GM18870 (cell line): ENCODE data around the gene C22orf39.

Experiments
- ATAC-seq: cut with Tn5 transposase; IDR thresholded peaks from one replicate; pipeline ENCODE4 v1.9.1; 2021; ENCODE audit warnings: moderate library complexity; ENCODE audit not compliant: unreplicated experiment

C22orf39 gene

DNA sequence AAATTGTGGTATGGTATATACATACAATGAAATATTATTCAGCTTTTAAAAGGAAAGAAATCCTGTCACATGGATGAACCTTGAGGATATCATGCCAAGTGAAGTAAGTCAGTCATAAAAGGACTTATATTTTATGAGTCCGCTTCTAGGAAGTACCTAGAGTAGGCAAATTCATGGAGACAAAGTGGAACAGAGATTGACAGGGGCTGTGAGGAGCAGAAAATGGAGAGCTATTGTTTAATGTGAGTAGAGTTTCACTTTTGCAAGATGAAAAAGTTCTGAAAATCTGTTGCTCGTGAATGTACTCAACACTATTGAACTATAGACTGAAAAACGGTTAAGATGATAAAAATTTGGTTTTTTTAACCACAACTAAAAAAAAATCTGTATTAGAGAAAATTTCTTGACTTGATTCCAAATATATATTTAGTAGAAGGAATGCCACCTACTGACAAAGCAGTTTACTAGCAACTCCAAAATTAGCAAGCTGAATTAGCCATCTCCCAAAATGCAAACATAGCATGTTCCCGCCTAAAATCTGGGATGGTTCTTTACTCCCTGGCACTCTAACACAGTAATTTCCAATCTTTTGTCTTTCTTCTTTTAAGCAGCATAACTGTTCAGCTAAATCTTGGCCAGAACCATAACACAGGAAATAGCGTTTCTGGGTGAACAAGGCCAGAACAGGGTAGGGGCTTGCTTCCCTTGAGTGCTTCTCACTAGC, 30.0 kb upstream of the C22orf39 start:
- ATAC-seq, result no peak

DNA sequence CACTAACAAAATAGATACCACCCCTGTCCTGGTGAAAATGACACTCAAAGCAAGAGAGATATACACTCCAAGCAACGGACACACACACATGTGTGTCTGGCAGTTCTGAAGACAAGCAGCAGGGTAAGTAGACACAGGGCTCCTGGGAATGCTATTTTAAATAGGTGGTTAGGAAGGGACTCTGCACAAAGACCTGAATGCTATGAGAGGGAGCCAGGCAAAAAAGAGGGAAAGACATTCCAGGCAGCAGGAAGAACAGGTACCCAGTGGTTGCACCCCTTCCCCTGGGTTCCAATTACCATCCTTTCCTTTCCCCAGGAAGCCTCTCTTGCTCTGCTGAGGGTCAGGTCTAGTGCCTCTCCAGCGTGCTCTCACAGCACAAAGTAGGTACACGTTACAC, 28.5 kb upstream of the C22orf39 start:
- ATAC-seq, result no peak

DNA sequence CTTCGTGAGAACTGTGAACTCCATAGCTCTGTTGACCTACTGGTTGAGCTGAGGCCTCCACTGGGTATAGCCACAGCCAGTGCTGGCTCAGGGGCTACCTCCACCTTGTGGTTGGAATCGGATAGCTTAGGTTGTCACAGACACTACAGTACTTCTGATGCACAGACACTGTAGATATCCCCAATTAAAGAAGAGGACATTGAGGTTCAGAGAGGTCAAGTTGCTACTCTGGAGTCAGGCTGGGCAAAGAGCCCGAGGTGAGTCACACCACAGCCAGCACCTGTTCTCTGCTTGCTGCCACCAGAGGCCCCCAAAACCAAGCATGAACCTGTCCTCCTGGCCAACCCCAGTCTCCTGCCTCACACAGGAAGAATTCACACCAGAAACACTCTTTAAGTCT, 26.1 kb upstream of the C22orf39 start:
- no peak for ATAC-seq

DNA sequence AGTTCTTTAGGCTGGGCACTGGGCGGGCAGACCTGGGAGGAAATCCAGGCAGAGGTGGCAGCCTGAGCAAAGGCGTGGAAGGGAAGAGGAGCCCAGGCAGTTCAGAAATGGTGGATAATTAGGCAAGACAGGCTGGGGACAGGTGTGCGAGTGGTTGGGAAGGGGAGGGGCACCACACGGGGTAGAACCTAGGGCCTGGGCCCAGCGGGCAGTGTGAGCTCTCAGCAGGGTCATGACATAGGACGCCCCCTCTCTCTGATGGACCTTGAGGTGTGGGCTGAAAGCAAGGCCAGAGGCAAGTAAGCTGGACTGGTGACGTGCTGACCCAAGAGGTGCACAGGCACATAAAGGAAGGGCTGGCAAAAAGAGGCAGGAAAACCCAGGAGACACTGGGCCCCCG, 24.7 kb upstream of the C22orf39 start:
- ATAC-seq, result no peak

DNA sequence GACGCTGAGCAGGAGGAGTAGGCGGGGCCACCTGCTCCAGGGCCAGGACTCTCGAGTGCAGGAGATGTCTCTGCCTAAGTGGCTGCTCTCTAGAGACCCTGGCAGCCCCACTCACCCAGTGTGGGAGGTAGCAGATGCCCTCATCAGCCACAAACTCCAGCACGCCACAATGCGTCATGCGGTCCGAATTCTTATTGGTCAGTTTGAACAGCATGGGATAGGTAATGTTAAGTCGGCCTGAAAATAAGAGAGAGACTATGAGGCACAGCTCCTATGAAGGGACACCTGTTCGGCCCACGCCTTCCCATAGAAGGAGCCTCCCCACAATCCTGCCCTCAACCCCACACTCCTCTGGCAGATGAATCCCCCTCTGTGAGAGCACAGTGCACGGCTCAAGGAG, 24.1 kb upstream of the C22orf39 start:
- ATAC-seq, result no peak

DNA sequence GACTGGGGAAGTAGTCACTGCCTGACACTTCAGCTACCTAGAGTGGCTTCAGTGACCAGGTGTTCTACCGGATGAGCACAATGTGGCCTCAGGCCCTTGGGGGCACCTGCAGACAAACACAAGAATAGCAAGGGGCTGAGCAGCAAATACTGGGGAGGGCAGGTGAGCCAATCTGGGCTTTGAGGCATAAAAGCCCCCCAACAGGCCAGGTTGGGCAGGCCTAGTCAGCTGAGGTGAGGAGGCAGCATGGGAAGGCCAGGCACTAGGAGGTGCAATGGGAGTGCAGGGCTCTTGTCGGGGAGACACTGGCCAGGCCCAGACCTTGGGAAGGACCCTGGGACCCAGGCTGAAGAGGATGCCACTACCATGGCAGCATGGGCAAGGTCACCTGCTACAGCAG, 22.5 kb upstream of the C22orf39 start:
- ATAC-seq, result no peak

DNA sequence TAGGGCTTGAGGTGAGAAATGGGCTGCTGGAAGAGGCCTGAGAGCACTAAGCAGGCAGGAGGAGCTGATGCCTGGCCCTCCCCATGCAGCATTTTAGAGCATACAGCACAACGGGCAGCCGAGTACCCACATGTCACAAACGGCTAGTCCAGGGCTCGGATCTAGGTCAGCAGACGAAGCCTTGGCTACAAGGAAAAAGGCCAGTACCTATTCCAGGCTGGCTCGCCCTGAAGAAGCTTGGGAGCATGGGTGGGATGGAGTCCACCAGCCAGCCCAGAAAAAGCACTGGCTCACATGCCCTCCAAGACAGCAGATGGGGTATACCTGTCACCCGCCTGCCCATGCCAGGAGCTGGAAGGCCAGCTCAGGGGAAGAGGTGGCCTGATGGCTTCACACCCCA, 21.9 kb upstream of the C22orf39 start:
- ATAC-seq, result no peak

DNA sequence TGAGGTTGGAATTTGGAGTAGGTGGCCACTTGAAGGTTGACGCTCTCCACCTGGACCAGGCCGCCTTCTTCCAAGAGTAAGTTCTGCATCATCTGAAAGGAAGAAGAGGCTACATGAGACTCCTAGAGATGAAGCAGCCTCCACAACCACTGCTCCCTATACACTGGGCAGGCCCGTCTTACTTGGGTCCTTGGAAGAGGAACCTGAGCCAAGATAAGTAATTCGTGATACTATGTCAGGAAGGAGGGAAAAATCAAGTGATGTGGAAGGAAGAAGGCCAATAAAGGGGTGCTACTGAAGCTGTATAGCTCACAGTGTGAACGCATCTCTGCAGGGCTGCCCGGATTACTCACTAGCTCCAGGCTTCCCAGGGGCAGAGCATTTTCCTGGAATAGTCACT, 20.4 kb upstream of the C22orf39 start:
- no peak for ATAC-seq

DNA sequence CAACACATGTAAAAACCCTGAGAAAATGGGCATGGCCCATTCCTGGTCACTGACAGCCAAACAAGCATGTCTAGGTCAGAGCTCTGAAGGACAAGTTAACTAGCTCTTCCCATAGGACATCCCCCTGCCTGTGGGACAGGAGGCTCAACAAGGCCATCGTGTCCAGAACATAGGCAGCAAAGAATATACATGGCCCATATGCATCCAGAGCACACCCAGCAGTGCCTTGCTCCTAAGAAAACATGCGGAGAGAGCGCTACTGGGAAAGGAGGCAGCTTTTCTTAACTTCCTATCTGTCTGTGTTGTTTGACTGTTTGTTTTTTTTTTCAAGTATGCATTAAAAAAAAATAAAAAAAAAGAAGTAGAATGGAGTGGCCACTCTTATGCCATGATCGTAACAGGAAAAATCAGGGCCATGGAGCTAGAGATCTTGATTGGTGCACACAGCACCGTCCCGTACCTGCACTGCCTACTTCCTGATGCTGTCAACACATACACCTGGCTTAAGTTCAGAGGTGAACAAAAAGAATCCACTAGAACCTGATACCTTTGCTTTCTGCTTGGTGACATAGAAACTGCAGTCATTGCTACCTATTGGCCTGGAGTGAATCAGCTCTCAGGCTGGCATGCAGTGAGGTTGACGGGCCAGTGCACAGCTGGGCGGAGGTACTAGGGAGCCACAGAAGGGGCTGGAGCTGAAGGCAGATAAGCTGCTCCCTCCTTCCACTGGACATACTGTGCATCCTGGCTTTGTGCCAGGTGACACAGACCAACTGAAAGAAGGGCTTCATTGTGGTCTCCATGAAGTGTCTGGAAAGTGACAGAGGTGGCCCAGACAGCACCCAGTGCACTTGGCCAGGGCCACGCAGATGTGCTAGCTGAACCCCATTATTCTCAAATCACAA, 19.6 kb upstream of the C22orf39 start:
- ATAC-seq, result no peak

DNA sequence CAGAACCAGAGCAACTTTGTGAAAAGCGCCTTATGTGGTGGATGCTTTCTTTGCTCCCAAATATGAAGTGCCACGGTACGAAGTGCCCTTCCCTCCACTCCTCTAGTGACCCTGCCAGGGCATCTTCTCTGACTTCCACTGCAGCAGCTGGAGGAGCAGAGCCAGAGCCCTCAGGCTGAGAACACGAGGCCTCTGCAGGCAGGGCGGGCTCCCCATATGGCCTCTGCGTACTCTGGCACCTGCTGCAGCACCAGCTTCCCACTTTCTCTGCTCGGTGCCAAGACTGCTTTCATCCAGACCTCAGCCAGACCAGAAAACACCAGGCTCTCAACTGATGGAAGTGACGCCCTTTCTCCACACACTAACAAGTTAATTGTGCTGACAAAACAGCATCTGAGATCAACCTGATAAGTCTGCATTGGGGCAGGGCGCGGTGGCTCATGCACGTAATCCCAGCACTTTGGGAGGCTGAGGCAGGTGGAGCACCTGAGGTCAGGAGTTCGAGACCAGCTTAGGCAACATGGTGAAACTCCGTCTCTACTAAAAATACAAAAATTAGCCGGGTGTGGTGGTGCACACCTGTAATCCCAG, 18.7 kb upstream of the C22orf39 start:
- no peak for ATAC-seq

DNA sequence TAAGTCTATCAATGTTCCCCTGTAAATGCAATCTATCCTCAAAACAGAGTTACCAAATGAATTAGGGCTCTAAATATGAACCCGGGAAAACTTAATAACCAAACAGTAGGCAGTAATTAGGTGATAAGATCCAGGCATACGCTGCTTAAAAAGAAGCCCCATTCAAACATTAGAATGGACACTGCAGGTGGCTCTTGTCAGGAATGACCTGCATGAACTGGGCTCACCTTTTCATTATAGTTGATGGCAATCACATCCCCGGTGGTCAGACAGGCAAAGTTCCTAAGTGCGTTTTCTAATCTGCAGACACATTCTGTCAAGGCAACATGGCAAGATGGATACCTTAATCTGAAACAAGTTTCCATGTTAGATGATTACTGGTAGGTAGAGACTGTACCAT, 17.5 kb upstream of the C22orf39 start:
- no peak for ATAC-seq

DNA sequence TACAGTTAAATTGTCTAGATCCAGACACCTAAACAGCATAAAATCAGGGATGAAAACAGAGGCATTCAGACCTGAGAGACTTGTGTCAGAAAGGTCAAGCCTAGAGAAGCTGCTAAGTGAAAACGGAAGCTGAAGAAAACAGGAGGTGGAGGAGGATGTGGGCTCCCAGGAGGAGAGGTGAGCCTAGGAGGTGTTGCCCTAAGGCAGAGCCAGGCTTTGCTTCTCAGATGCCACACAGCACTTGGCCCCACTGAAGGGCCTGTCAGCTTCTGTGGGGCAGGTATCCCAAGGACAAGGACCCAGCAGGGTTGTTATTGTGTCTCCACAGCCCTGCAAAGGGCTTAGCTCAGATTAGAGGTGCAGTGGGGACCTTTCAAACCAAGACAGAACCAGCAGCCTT, 17.0 kb upstream of the C22orf39 start:
- ATAC-seq, result no peak

DNA sequence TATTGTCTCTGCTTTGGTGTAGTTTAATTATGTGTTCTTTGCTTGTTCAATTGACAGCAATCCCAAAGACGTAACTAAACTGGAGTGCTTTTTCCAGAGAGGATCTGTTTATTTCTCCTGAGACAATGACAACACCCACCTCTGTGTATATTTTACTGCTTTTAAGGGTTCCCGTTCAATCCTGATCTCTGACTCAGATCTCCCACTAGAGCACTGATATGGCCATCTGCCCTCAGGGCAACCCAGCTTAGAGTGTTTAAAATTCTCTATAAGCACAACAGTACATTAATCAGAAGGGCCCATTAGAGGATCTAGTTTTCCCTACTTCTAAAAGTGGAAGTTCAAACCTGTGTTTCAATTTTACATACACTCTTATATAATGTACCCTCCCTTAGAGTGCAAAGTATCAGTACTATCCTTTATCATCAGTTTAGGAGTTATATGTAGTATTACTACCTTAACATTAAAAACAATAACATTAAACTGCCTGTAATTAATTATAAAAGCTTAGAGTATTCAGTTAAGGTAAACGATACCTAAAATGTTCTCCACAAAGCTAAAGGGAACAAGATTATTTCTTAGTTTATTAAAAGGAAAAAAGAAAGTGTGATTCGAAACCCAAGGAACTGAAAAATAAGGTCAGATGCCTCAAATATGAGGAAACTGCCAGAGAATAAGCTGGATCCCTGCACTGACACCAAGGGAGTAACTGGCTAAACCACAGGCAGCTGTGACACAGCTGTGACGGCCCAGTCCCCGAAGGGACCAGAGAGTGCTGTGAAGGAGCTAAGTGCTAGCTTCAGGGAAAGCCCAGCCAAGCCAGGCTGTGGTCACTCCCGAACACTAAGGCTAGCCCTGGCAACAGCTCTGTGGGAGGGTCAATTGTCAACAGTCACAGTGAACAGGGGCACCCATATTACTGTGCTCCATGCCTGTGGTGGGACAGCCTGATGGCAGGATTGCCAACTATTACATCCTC, 16.3 kb upstream of the C22orf39 start:
- no peak for ATAC-seq

DNA sequence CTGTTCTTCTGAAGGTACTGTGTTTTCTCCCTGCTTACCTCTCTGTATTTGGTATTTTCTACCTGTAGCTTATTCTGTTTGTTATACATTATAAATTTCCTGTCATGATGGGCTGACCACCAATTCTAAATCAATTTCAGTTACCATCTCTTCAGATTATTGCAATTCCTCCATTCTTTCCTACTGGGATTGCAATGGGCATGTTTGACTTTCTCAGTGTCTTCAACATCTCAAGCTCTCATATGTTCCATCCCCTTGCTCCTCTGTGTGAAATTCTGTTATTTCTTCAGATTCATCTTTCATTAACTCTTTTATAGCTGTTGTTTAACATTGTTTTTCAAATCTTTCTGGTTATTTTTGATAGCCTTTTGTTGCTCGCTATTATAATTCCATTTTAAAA, 15.5 kb upstream of the C22orf39 start:
- ATAC-seq, result no peak

DNA sequence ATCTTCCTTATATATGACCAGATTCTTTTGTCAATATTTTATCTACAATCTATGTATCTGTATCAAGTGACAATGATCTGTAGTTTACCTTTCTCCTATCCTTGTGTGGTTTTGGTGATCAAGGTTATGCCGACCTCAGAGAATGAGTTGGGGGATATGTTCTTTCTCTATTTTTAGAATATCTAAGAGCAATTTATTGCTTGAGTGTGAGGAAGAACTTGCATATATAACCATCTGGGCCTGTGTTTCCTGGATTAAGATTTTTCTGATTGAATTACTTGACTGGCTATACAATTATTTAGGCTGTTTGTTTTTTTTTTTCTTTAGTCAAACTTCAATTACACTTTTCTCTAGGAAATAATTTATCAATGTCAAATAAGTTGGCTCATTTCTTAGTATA, 14.0 kb upstream of the C22orf39 start:
- no peak for ATAC-seq

DNA sequence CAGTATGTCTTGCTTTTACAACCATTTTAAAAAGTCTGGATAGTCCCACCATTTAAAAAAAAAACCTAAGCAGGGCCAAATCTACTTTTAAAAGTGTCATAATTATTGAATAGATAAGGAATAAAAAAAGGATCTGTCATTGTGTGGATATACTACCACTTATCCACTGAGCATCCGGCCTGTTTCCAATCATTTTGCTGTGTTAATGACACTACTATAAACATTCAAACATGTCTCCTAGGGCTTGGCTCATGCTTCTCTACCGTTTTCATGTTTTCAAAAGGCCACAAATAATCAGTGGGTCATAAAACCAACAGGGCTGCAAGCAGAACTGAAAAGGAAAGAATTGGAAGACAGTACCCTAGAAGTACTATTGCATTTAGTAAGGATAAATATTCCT, 12.5 kb upstream of the C22orf39 start:
- ATAC-seq, result no peak

DNA sequence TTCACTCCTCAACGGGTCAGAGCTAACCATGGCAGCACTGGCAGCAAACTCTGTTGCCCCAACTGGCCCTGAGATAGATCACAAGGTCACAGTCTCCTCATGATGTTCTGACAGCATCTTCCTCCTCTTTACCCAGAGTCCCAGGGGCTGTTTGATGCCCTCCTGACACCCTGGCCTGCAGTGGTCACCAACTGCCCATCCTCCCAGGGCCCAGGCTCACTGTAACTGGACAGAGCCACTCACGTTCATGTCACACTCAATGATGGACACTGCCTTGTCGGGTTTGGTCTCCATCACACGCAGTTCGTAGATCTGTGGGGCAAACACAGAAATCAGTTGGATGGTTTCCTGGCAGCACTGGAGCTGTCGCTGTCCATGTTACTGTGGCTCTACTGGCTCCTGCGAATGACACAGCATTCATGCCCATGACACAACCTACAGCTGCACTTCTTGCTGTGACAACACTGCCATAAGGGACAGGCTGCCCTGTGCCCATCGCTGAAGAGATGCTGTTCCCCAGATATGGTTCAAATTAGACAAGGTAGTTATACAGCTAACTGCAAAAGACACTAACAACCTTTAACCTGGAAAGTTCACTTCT, 10.4 kb upstream of the C22orf39 start:
- ATAC-seq, result no peak

DNA sequence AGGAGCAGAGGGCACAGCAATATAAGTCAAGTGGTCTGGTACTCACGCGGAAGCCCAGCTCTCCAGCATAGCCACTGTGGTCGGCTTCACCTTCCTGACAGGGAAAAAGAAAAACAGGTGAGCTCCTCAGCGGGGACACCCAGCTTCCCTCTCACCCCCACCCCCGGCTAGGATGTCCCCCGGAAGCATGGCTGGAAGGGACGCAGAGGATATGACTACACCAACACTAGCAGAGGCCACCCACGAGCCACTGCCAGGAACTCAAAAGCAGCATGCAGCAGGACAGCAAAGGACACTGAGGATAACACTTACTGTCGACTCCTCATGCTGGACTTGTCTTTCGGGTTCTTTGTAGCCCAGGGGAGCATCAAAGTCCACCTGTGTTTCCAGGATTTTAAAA, 9.0 kb upstream of the C22orf39 start:
- ATAC-seq, result no peak

DNA sequence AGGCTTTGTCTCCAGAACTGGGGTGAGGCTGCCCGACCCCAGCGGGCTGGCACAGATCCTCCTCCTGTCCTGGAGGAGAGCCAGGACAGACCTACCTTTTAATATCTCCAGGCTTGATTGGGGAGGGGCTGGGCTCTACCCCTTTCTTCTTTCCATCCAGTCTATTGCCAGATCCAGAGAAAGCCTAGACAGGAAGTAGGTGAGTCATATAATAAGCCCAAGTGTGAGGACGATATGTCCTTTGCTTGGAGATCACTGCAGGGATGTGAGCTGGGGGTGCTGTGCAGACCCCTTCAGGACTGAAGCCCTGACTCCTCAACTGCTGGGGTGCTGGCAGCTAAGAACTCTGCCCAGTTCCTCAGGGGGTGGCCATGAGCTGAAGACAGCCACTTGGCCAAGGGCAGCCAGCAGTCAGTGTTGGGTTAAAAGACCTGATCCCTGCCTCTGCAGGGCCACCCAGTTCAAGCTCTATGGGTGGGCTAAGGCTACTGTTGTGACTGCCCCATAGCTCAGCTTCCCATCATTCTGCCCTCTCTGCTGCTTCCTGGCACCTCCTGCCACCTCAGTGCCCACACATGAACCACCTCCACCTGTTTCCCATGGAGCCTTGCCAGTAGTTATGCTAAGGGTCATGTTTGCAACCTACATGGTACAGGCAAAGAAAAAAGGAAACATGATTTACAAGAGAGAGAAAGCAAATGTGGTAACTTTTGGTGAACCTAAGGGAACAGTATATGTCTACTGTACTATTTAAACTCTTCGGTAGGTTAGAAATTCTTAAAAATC, 8.3 kb upstream of the C22orf39 start:
- ATAC-seq, result no peak

DNA sequence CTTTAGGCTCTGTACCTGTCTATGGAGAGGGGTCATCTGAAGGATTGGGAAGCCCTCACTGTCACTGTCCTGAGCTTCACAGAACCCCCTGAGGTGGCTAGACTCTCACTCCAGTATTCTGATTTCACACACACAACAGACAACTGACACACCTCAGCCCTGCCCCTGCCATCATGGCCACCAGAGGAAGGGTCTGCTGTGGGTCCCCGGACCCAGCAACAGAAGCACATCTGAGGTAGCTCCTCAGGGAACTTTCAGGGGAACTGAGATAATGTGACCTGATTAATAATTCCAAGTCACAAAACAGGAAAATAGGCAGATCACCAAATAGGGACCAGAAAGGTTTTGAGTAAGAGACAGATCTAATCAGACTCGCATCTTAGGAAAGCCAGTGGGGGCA, 7.5 kb upstream of the C22orf39 start:
- no peak for ATAC-seq
